ENCODE measurements around the gene TREX2. TPM values are rescaled to one million over a fixed set of nuclear protein-coding genes. Genes with fewer than 3 reads are reported as not detected.

The TREX2 gene
- total RNA-seq, 1 experiment from 2014 or later, result 1.1 TPM

- Mint-ChIP-seq H3K36me3 (ENCODE audit: insufficient read depth in 1 of 3, low read depth in 3 of 3) (peaks cover 37 to 59% (median 45%) of the 10 kb centered on the region in 3 experiments), H3K4me3 (no peak overlapping the region)
Observed at GRCh38 chrX:153462291-153462690, 16.4 kb upstream of the TREX2 start.

More at GRCh38 chrX:153462291-153462690, 16.4 kb upstream of the TREX2 start:
- no peak overlapping the region for H3T11ph ChIP-seq (ENCODE audit: low read length)
- H3K4me2 ChIP-seq (ENCODE audit: insufficient read depth, insufficient read length, low read length), result no peak overlapping the region
- no peak overlapping the region for H4K8ac ChIP-seq (replicated peaks; ENCODE audit: insufficient read length, low read depth, low read length)
- no peak overlapping the region for H4K91ac ChIP-seq (ENCODE audit: insufficient read length, low read depth, low read length)
- no peaks in the 10 kb centered on the region for H3K79me2 ChIP-seq (ENCODE audit: insufficient read depth, low read length)
- no peak for TF ChIP-seq CTCF (conservative IDR thresholded peaks at IDR 0.05)
- peaks cover 3% of the 10 kb centered on the region for H3K23me2 ChIP-seq (ENCODE audit: insufficient read length, low read depth, low read length, poor library complexity, severe bottlenecking)
- H3K27ac ChIP-seq (ENCODE audit: insufficient read length, low read depth, low read length), result no peak overlapping the region
- no CpG with 5 or more reads among the region's 10 CpGs for WGBS (ENCODE audit: extremely low coverage, insufficient read length, low lambda C conversion rate)
- H2BK12ac ChIP-seq (ENCODE audit: insufficient read length, low read depth, low read length), result no peak overlapping the region
- no peak overlapping the region for H3K23ac ChIP-seq (ENCODE audit: insufficient read length, low read depth, low read length)
- H3K79me1 ChIP-seq (ENCODE audit: insufficient read depth, low read depth, low read length, poor library complexity, severe bottlenecking), result no peaks in the 10 kb centered on the region
- no peak overlapping the region for H3K9ac ChIP-seq (ENCODE audit: extremely low read depth, insufficient read length, low read length)
- Mint-ChIP-seq H3K4me1 (no peaks in the 10 kb centered on the region), H3K27me3 (ENCODE audit: low read depth) (no peaks in the 10 kb centered on the region), H3K9me3 (peaks cover 72 to 85% of the 10 kb centered on the region in 2 experiments), H3K27ac (no peak overlapping the region)
- no peak overlapping the region for H3K18ac ChIP-seq (ENCODE audit: insufficient read length, low read depth, low read length)
- peaks cover 51% of the 10 kb centered on the region for H3K9me3 ChIP-seq (ENCODE audit: control insufficient read depth, low read depth, low read length)
- H2AFZ ChIP-seq (ENCODE audit: low read length), result no peak overlapping the region
- H3K4ac ChIP-seq (ENCODE audit: low read depth, low read length), result no peak overlapping the region
- DNase-seq, result no peak
- H3K4me1 ChIP-seq (ENCODE audit: insufficient read depth, low read length), result no peaks in the 10 kb centered on the region
- H3K56ac ChIP-seq (ENCODE audit: insufficient read length, low read depth, low read length), result no peak overlapping the region
- H2BK20ac ChIP-seq (ENCODE audit: low read depth, low read length, poor library complexity, severe bottlenecking), result no peak overlapping the region
- H4K5ac ChIP-seq (ENCODE audit: insufficient read length, low read depth, low read length), result no peak overlapping the region
- no peaks in the 10 kb centered on the region for H4K20me1 ChIP-seq (ENCODE audit: control insufficient read depth, insufficient read depth, insufficient read length)
- H2AK5ac ChIP-seq (ENCODE audit: insufficient read length, low read length), result no peak overlapping the region
- H2BK5ac ChIP-seq (ENCODE audit: insufficient read length, low read length), result no peak overlapping the region
- H3K14ac ChIP-seq (ENCODE audit: insufficient read depth, low read length), result no peak overlapping the region
- H3K27me3 ChIP-seq (ENCODE audit: insufficient read depth, low read length), result no peaks in the 10 kb centered on the region
- no peak overlapping the region for H2BK120ac ChIP-seq (ENCODE audit: low read depth, low read length, poor library complexity, severe bottlenecking)
- H2BK15ac ChIP-seq (ENCODE audit: low read depth, low read length), result no peak overlapping the region

Measured in H9 (cell line).